Measurements from ENCODE around the gene SMURF2. TPM values are rescaled to one million over a fixed set of nuclear protein-coding genes. Genes with fewer than 3 reads are reported as not detected.

SMURF2 gene
- total and polyA plus RNA-seq, 8 donors, result 41.6 to 67.6 (median 52.7) TPM

GRCh38 chr17:64702815-64703214, 40.7 kb upstream of the SMURF2 start:
- H3K27ac ChIP-seq, result no peak overlapping the region
- H3K4me1 ChIP-seq, result peaks cover 16 to 27% of the 10 kb centered on the region in 2 donors
- no peaks in the 10 kb centered on the region for H3K27me3 ChIP-seq
- H3K4me3 ChIP-seq, result no peak overlapping the region
- ATAC-seq, result no peak
- no peaks in the 10 kb centered on the region for H3K9me3 ChIP-seq
- TF ChIP-seq CTCF (IDR thresholded peaks at IDR 0.05), result no peak
- no peaks in the 10 kb centered on the region for H3K36me3 ChIP-seq
- DNase-seq, result no peak
- intact Hi-C loops (cut with DNase I), result no loop called here

GRCh38 chr17:64698725-64699124, 36.6 kb upstream of the SMURF2 start:
- Histone ChIP-seq H3K27me3 (no peaks in the 10 kb centered on the region), H3K4me3 (no peak overlapping the region), H3K27ac (no peak overlapping the region), H3K9me3 (no peaks in the 10 kb centered on the region), H3K36me3 (no peaks in the 10 kb centered on the region), H3K4me1 (peaks cover 0 to 12% of the 10 kb centered on the region in 2 donors)
- no peak for ATAC-seq
- DNase-seq, result no peak
- intact Hi-C loops (cut with DNase I), result no loop called here
- no peak for TF ChIP-seq CTCF (IDR thresholded peaks at IDR 0.05)

- TF ChIP-seq CTCF (IDR thresholded peaks at IDR 0.05), result no peak
- peak; percentile 97 for ATAC-seq
- intact Hi-C loops (cut with DNase I), result no loop called here
- Histone ChIP-seq H3K4me3 (no peak overlapping the region), H3K36me3 (no peaks in the 10 kb centered on the region), H3K9me3 (no peaks in the 10 kb centered on the region), H3K4me1 (peaks cover 0 to 14% of the 10 kb centered on the region in 2 donors), H3K27me3 (no peaks in the 10 kb centered on the region), H3K27ac (peak overlapping the region; percentile 53 to 73)
- DNase-seq, result peak in 1 of 4 donors; percentile 83
Observed at GRCh38 chr17:64694207-64694606, 32.1 kb upstream of the SMURF2 start.

- H3K9me3 ChIP-seq, result no peaks in the 10 kb centered on the region
- H3K36me3 ChIP-seq, result no peaks in the 10 kb centered on the region
- intact Hi-C loops (cut with DNase I), result no loop called here
- no peak overlapping the region for H3K27ac ChIP-seq
- no peak for DNase-seq
- ATAC-seq, result no peak
- H3K27me3 ChIP-seq, result no peaks in the 10 kb centered on the region
- H3K4me1 ChIP-seq, result peaks cover 0 to 14% of the 10 kb centered on the region in 2 donors
- no peak overlapping the region for H3K4me3 ChIP-seq
- TF ChIP-seq CTCF (IDR thresholded peaks at IDR 0.05), result no peak
Observed at GRCh38 chr17:64692187-64692586, 30.1 kb upstream of the SMURF2 start.

GRCh38 chr17:64689106-64689505, 27.0 kb upstream of the SMURF2 start:
- no peaks in the 10 kb centered on the region for H3K27me3 ChIP-seq
- H3K4me3 ChIP-seq, result no peak overlapping the region
- no peak overlapping the region for H3K27ac ChIP-seq
- ATAC-seq, result no peak
- no peak for TF ChIP-seq CTCF (IDR thresholded peaks at IDR 0.05)
- no peak for DNase-seq
- H3K4me1 ChIP-seq, result peaks cover 0 to 6% of the 10 kb centered on the region in 2 donors
- no peaks in the 10 kb centered on the region for H3K9me3 ChIP-seq
- intact Hi-C loops (cut with DNase I), result no loop called here
- H3K36me3 ChIP-seq, result no peaks in the 10 kb centered on the region

All from left lung (tissue), 10 donors.